LNCaP clone FGC (cell line): ENCODE measurements around the gene MAP3K19.

Source experiments
- DNase-seq: peaks from one replicate; pipeline ENCODE4 v3.0.0-alpha.2; 2011; ENCODE audit warnings: low read depth
- H3K4me3 ChIP-seq: 2 replicates; pipeline ENCODE4 v1.5.1; 2011; ENCODE audit warnings: mild to moderate bottlenecking, low read depth, low read length, control low read depth
- TF ChIP-seq, protein P1 (sequence below): IDR thresholded peaks from 2 replicates; pipeline ENCODE4 v1.5.1; 2012; ENCODE audit warnings: mild to moderate bottlenecking; ENCODE audit not compliant: control insufficient read depth, insufficient read depth; ENCODE audit errors: extremely low read depth

Gene MAP3K19

DNA sequence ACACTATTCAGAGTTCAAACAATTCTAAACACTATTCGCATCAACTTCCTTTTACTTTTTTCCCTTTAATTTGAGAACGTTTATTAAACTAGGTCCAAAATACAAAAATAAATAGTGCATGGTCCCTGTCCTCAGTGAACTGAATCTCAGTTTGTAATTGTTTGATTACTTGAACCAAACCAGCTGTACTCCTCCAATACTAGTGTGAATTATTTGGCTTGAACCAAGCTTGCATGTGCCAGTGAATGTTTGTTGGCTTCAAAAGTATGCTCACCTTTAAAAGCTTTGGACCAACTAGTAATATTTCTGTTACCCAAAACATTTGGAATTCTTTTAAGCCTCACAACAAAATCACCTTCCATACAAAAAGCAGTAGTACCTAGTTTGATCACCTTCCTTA is 113.1 kb downstream of the MAP3K19 start:
- DNase-seq: no peak
- TF ChIP-seq, protein P1, sequence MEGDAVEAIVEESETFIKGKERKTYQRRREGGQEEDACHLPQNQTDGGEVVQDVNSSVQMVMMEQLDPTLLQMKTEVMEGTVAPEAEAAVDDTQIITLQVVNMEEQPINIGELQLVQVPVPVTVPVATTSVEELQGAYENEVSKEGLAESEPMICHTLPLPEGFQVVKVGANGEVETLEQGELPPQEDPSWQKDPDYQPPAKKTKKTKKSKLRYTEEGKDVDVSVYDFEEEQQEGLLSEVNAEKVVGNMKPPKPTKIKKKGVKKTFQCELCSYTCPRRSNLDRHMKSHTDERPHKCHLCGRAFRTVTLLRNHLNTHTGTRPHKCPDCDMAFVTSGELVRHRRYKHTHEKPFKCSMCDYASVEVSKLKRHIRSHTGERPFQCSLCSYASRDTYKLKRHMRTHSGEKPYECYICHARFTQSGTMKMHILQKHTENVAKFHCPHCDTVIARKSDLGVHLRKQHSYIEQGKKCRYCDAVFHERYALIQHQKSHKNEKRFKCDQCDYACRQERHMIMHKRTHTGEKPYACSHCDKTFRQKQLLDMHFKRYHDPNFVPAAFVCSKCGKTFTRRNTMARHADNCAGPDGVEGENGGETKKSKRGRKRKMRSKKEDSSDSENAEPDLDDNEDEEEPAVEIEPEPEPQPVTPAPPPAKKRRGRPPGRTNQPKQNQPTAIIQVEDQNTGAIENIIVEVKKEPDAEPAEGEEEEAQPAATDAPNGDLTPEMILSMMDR: no peak
- H3K4me3 ChIP-seq: no peak overlapping the region

DNA sequence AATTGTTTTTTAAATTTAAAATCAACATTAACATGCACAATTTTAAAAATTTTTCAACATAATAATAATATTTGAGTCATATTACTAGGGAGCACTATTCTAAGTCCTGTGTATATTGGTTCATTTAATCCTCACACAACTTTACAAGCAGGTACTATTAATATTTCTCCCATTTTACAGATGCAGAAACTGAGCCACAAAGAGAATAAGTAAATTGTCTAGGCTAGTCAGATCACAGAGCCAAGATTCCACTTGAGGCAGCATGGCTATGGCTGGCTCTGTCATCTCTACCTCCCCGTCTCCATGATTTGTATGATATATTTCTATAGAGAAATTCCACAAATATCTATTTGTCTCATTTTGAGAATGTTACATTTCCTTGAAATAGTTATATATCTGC is 113.5 kb downstream of the MAP3K19 start:
- TF ChIP-seq, protein P1: no peak
- no peak overlapping the region for H3K4me3 ChIP-seq
- no peak for DNase-seq

DNA sequence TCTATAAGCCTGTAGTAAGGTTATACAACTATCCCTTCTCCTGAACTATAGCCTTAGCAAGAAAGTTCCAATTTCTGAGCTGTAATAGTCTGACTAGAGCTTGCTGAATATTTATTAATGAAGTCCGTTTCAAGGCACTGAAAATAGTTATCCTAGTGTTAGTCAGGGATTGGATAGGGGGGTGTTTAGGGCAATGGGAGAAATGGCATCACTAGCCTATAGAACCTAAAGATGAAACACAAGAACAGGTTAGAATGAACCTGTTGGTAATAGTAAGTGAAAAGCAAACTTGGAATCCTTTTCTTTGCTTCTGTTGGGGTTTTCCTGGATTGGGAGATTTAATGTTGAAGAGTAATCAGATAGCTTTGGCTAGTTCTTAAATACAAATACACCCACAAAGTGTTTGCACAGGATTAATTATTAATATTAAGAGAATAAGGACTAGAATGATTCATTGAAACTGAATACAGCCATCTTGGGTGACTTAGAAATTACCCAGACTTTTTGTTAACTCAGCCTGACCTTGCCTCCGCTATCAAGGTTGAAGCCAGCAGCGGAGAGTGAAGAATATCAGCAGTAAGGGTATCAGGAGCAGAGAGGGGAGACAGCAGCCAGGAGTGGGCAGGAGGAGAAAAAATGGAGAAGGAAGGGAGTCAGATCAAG is 114.3 kb downstream of the MAP3K19 start:
- H3K4me3 ChIP-seq: no peak overlapping the region
- no peak for DNase-seq
- TF ChIP-seq, protein P1: no peak

DNA sequence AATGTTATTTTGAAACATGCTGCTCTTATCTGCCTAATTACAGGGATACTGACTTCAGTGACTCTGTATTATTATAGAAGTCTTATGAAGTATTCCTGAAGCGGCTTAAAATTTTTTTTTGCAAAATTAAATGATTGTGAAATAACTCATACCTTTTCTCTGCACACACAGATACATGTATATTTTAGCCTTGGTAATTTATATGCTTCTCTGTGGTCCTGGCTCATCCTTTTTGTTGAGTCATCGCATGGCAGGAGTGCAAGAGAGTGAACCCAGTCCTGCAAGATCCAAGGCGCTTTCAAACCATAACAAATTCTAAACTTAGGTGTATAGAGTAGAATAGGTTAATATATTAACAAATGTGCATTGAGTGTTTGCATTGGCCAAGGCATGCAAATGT is 120.1 kb downstream of the MAP3K19 start:
- TF ChIP-seq, protein P1: no peak
- H3K4me3 ChIP-seq: no peak overlapping the region
- no peak for DNase-seq

DNA sequence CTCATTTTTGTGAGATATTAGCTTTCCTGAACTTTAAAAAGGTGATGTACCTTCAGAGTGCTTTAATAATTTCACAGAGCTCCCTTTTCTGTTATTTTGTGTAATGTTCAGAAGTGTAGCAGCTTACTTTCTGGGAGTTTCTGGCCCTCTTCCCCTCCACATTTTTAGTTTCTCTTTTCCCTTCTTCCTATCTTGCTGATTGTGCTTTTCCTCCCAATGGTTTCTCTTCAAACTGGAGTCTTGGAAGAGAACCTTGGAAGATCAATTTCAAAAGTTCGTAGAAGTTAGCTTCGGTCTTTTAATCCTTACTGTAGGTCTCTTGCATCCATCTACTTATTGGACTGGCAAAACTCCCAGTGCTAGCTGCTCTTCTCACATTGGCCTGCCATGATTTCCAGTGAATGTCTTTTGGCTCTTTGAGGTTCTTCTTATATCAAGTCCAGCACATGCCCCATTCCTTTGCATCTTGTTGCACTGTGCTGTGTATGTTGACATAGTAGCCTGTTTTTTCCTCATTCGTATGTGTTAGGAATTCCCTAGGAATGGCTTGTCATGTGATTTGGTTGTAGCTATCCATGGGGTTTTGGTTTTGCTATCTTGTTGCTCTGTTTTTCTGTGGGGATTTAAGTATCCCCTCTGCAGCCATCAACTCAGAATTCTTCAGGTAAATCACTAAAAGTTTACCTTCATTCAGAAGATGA is 120.9 kb downstream of the MAP3K19 start:
- DNase-seq: no peak
- TF ChIP-seq, protein P1: no peak
- no peak overlapping the region for H3K4me3 ChIP-seq

DNA sequence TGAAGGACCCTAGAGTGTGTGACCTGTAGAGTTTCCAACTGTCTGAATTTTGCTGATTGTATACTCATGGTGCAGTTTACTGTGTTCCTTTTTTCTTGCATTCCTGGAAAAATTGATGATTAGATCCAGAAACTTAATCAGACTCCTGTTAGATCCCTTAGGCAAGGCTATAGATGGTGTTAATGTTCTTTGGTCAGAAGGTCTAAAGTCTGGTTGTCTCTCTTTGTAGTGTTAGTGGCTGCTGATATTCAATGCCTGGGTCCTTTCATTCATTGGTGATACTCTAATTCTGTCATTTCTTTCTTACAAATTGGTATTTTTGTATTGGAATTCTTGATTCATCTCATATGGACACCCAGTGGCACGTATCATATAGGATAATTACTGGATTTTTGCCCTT is 122.3 kb downstream of the MAP3K19 start:
- no peak for DNase-seq
- TF ChIP-seq, protein P1: no peak
- H3K4me3 ChIP-seq: no peak overlapping the region
